Hindlimb muscle (tissue), 1 donor: ENCODE results near the gene MGLL. TPM values are rescaled to one million over a fixed set of nuclear protein-coding genes. Genes with fewer than 3 reads are reported as not detected.

Experiments
- DNase-seq: peaks from one replicate; pipeline ENCODE4 v3.0.0-alpha.2; 2013
- polyA plus RNA-seq: library from polyadenylated mRNA; unstranded; fragments of 120-200 nt; gene quantifications from one replicate; pipeline ENCODE4 v1.2.1, GENCODE V29; 2013; ENCODE audit not compliant: insufficient read length

The MGLL gene
- polyA plus RNA-seq, 1 donor: 28.0 TPM

GRCh38 chr3:127809611-127810010, 12.7 kb downstream of the MGLL start:
- no peak for DNase-seq

- no peak for DNase-seq
These were observed 13.1 kb downstream of the MGLL start for GRCh38 chr3:127809211-127809610.

- no peak for DNase-seq
These were observed 14.1 kb downstream of the MGLL start for GRCh38 chr3:127808197-127808596.

GRCh38 chr3:127805026-127805753, 17.1 kb downstream of the MGLL start:
- DNase-seq: no peak

GRCh38 chr3:127804141-127804540, 18.2 kb downstream of the MGLL start:
- DNase-seq: no peak

- DNase-seq: no peak
These were observed 18.7 kb downstream of the MGLL start for GRCh38 chr3:127803619-127804018.

- DNase-seq: no peak
These were observed 19.7 kb downstream of the MGLL start for GRCh38 chr3:127802606-127803005.

- no peak for DNase-seq
These were observed 20.5 kb downstream of the MGLL start for GRCh38 chr3:127801731-127802313.

GRCh38 chr3:127800508-127800907, 21.8 kb downstream of the MGLL start:
- no peak for DNase-seq

- no peak for DNase-seq
These were observed 22.7 kb downstream of the MGLL start for GRCh38 chr3:127799476-127800222.

GRCh38 chr3:127798716-127799115, 23.6 kb downstream of the MGLL start:
- DNase-seq: no peak

- no peak for DNase-seq
These were observed 25.5 kb downstream of the MGLL start for GRCh38 chr3:127796831-127797150.

GRCh38 chr3:127796045-127796830, 26.1 kb downstream of the MGLL start:
- no peak for DNase-seq

GRCh38 chr3:127794972-127795371, 27.3 kb downstream of the MGLL start:
- no peak for DNase-seq

- DNase-seq: no peak
These were observed 27.9 kb downstream of the MGLL start for GRCh38 chr3:127794402-127794801.

GRCh38 chr3:127792541-127793292, 29.6 kb downstream of the MGLL start:
- no peak for DNase-seq

GRCh38 chr3:127791221-127791913, 30.9 kb downstream of the MGLL start:
- no peak for DNase-seq

- no peak for DNase-seq
These were observed 31.5 kb downstream of the MGLL start for GRCh38 chr3:127790882-127791183.

GRCh38 chr3:127789990-127790881, 32.1 kb downstream of the MGLL start:
- no peak for DNase-seq

- DNase-seq: no peak
These were observed 33.3 kb downstream of the MGLL start for GRCh38 chr3:127789051-127789450.

- DNase-seq: no peak
These were observed 33.8 kb downstream of the MGLL start for GRCh38 chr3:127788451-127788909.
